ENCODE data around the gene FCRL6.

GRCh38 chr1:159791031-159791430 is 11.1 kb upstream of the FCRL6 start:
- no peak for TF ChIP-seq CTCF (tag by site-specific recombination; IDR thresholded peaks at IDR 0.05)
- TF ChIP-seq, protein P1, sequence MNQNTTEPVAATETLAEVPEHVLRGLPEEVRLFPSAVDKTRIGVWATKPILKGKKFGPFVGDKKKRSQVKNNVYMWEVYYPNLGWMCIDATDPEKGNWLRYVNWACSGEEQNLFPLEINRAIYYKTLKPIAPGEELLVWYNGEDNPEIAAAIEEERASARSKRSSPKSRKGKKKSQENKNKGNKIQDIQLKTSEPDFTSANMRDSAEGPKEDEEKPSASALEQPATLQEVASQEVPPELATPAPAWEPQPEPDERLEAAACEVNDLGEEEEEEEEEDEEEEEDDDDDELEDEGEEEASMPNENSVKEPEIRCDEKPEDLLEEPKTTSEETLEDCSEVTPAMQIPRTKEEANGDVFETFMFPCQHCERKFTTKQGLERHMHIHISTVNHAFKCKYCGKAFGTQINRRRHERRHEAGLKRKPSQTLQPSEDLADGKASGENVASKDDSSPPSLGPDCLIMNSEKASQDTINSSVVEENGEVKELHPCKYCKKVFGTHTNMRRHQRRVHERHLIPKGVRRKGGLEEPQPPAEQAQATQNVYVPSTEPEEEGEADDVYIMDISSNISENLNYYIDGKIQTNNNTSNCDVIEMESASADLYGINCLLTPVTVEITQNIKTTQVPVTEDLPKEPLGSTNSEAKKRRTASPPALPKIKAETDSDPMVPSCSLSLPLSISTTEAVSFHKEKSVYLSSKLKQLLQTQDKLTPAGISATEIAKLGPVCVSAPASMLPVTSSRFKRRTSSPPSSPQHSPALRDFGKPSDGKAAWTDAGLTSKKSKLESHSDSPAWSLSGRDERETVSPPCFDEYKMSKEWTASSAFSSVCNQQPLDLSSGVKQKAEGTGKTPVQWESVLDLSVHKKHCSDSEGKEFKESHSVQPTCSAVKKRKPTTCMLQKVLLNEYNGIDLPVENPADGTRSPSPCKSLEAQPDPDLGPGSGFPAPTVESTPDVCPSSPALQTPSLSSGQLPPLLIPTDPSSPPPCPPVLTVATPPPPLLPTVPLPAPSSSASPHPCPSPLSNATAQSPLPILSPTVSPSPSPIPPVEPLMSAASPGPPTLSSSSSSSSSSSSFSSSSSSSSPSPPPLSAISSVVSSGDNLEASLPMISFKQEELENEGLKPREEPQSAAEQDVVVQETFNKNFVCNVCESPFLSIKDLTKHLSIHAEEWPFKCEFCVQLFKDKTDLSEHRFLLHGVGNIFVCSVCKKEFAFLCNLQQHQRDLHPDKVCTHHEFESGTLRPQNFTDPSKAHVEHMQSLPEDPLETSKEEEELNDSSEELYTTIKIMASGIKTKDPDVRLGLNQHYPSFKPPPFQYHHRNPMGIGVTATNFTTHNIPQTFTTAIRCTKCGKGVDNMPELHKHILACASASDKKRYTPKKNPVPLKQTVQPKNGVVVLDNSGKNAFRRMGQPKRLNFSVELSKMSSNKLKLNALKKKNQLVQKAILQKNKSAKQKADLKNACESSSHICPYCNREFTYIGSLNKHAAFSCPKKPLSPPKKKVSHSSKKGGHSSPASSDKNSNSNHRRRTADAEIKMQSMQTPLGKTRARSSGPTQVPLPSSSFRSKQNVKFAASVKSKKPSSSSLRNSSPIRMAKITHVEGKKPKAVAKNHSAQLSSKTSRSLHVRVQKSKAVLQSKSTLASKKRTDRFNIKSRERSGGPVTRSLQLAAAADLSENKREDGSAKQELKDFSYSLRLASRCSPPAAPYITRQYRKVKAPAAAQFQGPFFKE (tag by site-specific recombination; IDR thresholded peaks at IDR 0.05; ENCODE audit: borderline replicate concordance): no peak
- TF ChIP-seq ZNF157 (tag by site-specific recombination; IDR thresholded peaks at IDR 0.05): no peak
- TF ChIP-seq, protein P2, sequence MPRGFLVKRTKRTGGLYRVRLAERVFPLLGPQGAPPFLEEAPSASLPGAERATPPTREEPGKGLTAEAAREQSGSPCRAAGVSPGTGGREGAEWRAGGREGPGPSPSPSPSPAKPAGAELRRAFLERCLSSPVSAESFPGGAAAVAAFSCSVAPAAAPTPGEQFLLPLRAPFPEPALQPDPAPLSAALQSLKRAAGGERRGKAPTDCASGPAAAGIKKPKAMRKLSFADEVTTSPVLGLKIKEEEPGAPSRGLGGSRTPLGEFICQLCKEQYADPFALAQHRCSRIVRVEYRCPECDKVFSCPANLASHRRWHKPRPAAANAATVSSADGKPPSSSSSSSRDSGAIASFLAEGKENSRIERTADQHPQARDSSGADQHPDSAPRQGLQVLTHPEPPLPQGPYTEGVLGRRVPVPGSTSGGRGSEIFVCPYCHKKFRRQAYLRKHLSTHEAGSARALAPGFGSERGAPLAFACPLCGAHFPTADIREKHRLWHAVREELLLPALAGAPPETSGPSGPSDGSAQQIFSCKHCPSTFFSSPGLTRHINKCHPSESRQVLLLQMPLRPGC (tag by site-specific recombination; IDR thresholded peaks at IDR 0.05): no peak
- no peak for TF ChIP-seq ZBTB49 (tag by site-specific recombination; IDR thresholded peaks at IDR 0.05; ENCODE audit: low read depth)
- no peak for TF ChIP-seq SP2 (tag by site-specific recombination; IDR thresholded peaks at IDR 0.05)
- no peak for TF ChIP-seq ZNF513 (tag by site-specific recombination; IDR thresholded peaks at IDR 0.05)
- TF ChIP-seq ZNF530 (tag by site-specific recombination; IDR thresholded peaks at IDR 0.05; ENCODE audit: low read depth): no peak
- no peak for TF ChIP-seq ZSCAN5A (tag by site-specific recombination; IDR thresholded peaks at IDR 0.05)
- TF ChIP-seq ZNF362 (tag by site-specific recombination; IDR thresholded peaks at IDR 0.05): no peak
- TF ChIP-seq ATF2 (tag by site-specific recombination; IDR thresholded peaks at IDR 0.05; ENCODE audit: low read depth): no peak
- TF ChIP-seq YY1 (tag by site-specific recombination; IDR thresholded peaks at IDR 0.05): no peak
- TF ChIP-seq, protein P3, sequence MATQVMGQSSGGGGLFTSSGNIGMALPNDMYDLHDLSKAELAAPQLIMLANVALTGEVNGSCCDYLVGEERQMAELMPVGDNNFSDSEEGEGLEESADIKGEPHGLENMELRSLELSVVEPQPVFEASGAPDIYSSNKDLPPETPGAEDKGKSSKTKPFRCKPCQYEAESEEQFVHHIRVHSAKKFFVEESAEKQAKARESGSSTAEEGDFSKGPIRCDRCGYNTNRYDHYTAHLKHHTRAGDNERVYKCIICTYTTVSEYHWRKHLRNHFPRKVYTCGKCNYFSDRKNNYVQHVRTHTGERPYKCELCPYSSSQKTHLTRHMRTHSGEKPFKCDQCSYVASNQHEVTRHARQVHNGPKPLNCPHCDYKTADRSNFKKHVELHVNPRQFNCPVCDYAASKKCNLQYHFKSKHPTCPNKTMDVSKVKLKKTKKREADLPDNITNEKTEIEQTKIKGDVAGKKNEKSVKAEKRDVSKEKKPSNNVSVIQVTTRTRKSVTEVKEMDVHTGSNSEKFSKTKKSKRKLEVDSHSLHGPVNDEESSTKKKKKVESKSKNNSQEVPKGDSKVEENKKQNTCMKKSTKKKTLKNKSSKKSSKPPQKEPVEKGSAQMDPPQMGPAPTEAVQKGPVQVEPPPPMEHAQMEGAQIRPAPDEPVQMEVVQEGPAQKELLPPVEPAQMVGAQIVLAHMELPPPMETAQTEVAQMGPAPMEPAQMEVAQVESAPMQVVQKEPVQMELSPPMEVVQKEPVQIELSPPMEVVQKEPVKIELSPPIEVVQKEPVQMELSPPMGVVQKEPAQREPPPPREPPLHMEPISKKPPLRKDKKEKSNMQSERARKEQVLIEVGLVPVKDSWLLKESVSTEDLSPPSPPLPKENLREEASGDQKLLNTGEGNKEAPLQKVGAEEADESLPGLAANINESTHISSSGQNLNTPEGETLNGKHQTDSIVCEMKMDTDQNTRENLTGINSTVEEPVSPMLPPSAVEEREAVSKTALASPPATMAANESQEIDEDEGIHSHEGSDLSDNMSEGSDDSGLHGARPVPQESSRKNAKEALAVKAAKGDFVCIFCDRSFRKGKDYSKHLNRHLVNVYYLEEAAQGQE (tag by site-specific recombination; IDR thresholded peaks at IDR 0.05): no peak

Data from HEK293 (cell line).